Testis (tissue), 2 donors: Measurements from ENCODE around the gene RPL29.

Experiments used
- CTCF ChIP-seq, 3 experiments: fragments of 450-650 bp in 2 of 3; fragments of 200-600 bp in 1 of 3; sonication (generic) in 1 of 3; IDR thresholded peaks; one replicate each; pipeline ENCODE4 v1.5.1; 2016 to 2019; ENCODE audit warnings: antibody characterized with exemption in 3 of 3, mild to moderate bottlenecking in 2 of 3, moderate library complexity in 1 of 3
- POLR2A ChIP-seq: fragments of 450-650 bp; IDR thresholded peaks from one replicate; pipeline ENCODE4 v1.6.1; 2017; ENCODE audit warnings: antibody characterized with exemption, mild to moderate bottlenecking, moderate library complexity

GRCh38 chr3:52028572-52028971 lies 32.9 kb upstream of the RPL29 start:
- TF ChIP-seq CTCF (IDR thresholded peaks at IDR 0.05) (no peak), POLR2A (no peak)
